HUES64 (cell line): ENCODE data around the gene SPX.

Source experiments
- H3K27ac ChIP-seq: 2 replicates; pipeline ENCODE4 v1.7.0; 2013; ENCODE audit warnings: low read depth, low read length, inconsistent platforms
- H3K27me3 ChIP-seq: 2 replicates; pipeline ENCODE4 v1.6.1; 2013; ENCODE audit warnings: mild to moderate bottlenecking, low read length; ENCODE audit not compliant: insufficient read depth
- H3K36me3 ChIP-seq: 2 replicates; pipeline ENCODE4 v1.6.1; 2013; ENCODE audit warnings: mild to moderate bottlenecking, low read length; ENCODE audit not compliant: insufficient read depth
- H3K4me1 ChIP-seq: 2 replicates; pipeline ENCODE4 v1.6.1; 2013; ENCODE audit warnings: mild to moderate bottlenecking, low read length, moderate library complexity; ENCODE audit not compliant: insufficient read depth
- H3K4me3 ChIP-seq: 2 replicates; pipeline ENCODE4 v1.5.1; 2013; ENCODE audit warnings: mild to moderate bottlenecking, low read length, moderate library complexity
- H3K9ac ChIP-seq: 2 replicates; pipeline ENCODE4 v1.6.1; 2013; ENCODE audit warnings: mild to moderate bottlenecking, low read depth, low read length
- H3K9me3 ChIP-seq: 2 replicates; pipeline ENCODE4 v1.6.1; 2013; ENCODE audit warnings: low read depth, low read length; ENCODE audit not compliant: insufficient read depth
- WGBS: fragments of 150-250, 120-280 bp; methylation state at CpG from one replicate; pipeline ENCODE4 v1.1.7; 2013; ENCODE audit warnings: missing lambda C conversion rate; 5-methylcytosine and 5-hydroxymethylcytosine counted together

The SPX gene

GRCh38 chr12:21539797-21540196 is 13.7 kb downstream of the SPX start:
- Histone ChIP-seq H3K36me3 (no peaks in the 10 kb centered on the region), H3K4me1 (no peaks in the 10 kb centered on the region), H3K27ac (no peak overlapping the region), H3K4me3 (no peak overlapping the region), H3K9me3 (no peaks in the 10 kb centered on the region), H3K9ac (no peak overlapping the region), H3K27me3 (no peaks in the 10 kb centered on the region)

- Histone ChIP-seq H3K36me3 (no peaks in the 10 kb centered on the region), H3K9me3 (no peaks in the 10 kb centered on the region), H3K9ac (no peak overlapping the region), H3K4me1 (peaks cover 4% of the 10 kb centered on the region; the same call in 1 of the 2 replicates), H3K27me3 (no peaks in the 10 kb centered on the region), H3K4me3 (no peak overlapping the region), H3K27ac (no peak overlapping the region)
- 97% methylated on average over 6 of the region's 6 CpGs for WGBS
Observed at GRCh38 chr12:21541773-21542172, 15.7 kb downstream of the SPX start.

GRCh38 chr12:21542403-21542802 is 16.3 kb downstream of the SPX start:
- no peak overlapping the region for H3K9ac ChIP-seq
- WGBS = 94% methylated on average over 5 of the region's 5 CpGs
- no peaks in the 10 kb centered on the region for H3K9me3 ChIP-seq
- H3K27ac ChIP-seq = no peak overlapping the region
- H3K4me1 ChIP-seq = peaks cover 4% of the 10 kb centered on the region; the same call in 1 of the 2 replicates
- H3K4me3 ChIP-seq = no peak overlapping the region
- H3K27me3 ChIP-seq = no peaks in the 10 kb centered on the region
- no peaks in the 10 kb centered on the region for H3K36me3 ChIP-seq

GRCh38 chr12:21543151-21543550 is 17.1 kb downstream of the SPX start:
- no peak overlapping the region for H3K27ac ChIP-seq
- H3K9me3 ChIP-seq = no peaks in the 10 kb centered on the region
- H3K4me1 ChIP-seq = peaks cover 4% of the 10 kb centered on the region; the same call in 1 of the 2 replicates
- H3K36me3 ChIP-seq = no peaks in the 10 kb centered on the region
- no peaks in the 10 kb centered on the region for H3K27me3 ChIP-seq
- no peak overlapping the region for H3K9ac ChIP-seq
- H3K4me3 ChIP-seq = no peak overlapping the region

- Histone ChIP-seq H3K36me3 (no peaks in the 10 kb centered on the region), H3K4me1 (peaks cover 4% of the 10 kb centered on the region; the same call in 1 of the 2 replicates), H3K9me3 (no peaks in the 10 kb centered on the region), H3K9ac (no peak overlapping the region), H3K27me3 (no peaks in the 10 kb centered on the region), H3K27ac (no peak overlapping the region), H3K4me3 (no peak overlapping the region)
- WGBS = no CpG with 5 or more reads among the region's 2 CpGs
Observed at GRCh38 chr12:21545557-21545956, 19.5 kb downstream of the SPX start.

- Histone ChIP-seq H3K9ac (no peak overlapping the region), H3K4me1 (peaks cover 4% of the 10 kb centered on the region; the same call in 1 of the 2 replicates), H3K4me3 (no peak overlapping the region), H3K9me3 (no peaks in the 10 kb centered on the region), H3K36me3 (no peaks in the 10 kb centered on the region), H3K27me3 (no peaks in the 10 kb centered on the region), H3K27ac (no peak overlapping the region)
- 0% methylated on average over 1 of the region's 1 CpG for WGBS
Observed at GRCh38 chr12:21546716-21547115, 20.6 kb downstream of the SPX start.

GRCh38 chr12:21547437-21547836 is 21.3 kb downstream of the SPX start:
- no peak overlapping the region for H3K4me3 ChIP-seq
- H3K9me3 ChIP-seq = no peaks in the 10 kb centered on the region
- 90% methylated on average over 1 of the region's 1 CpG for WGBS

GRCh38 chr12:21551841-21552465 is 25.9 kb downstream of the SPX start:
- no peaks in the 10 kb centered on the region for H3K27me3 ChIP-seq
- H3K36me3 ChIP-seq = no peaks in the 10 kb centered on the region
- H3K9ac ChIP-seq = no peak overlapping the region
- H3K4me3 ChIP-seq = no peak overlapping the region
- H3K27ac ChIP-seq = no peak overlapping the region
- H3K9me3 ChIP-seq = no peaks in the 10 kb centered on the region
- WGBS = 94% methylated on average over 4 of the region's 4 CpGs
- H3K4me1 ChIP-seq = no peaks in the 10 kb centered on the region

More at GRCh38 chr12:21547437-21547836, 21.3 kb downstream of the SPX start:
- no peak overlapping the region for H3K9ac ChIP-seq
- H3K4me1 ChIP-seq = peaks cover 4% of the 10 kb centered on the region; the same call in 1 of the 2 replicates
- H3K36me3 ChIP-seq = no peaks in the 10 kb centered on the region
- H3K27ac ChIP-seq = no peak overlapping the region
- no peaks in the 10 kb centered on the region for H3K27me3 ChIP-seq

- WGBS = 79% methylated on average over 6 of the region's 6 CpGs
- Histone ChIP-seq H3K27ac (no peak overlapping the region), H3K36me3 (no peaks in the 10 kb centered on the region)
Observed at GRCh38 chr12:21552635-21553328, 26.7 kb downstream of the SPX start.

GRCh38 chr12:21553329-21553675 is 27.2 kb downstream of the SPX start:
- Histone ChIP-seq H3K36me3 (no peaks in the 10 kb centered on the region), H3K4me1 (no peaks in the 10 kb centered on the region), H3K9me3 (no peaks in the 10 kb centered on the region), H3K9ac (no peak overlapping the region), H3K27me3 (no peaks in the 10 kb centered on the region), H3K4me3 (no peak overlapping the region), H3K27ac (no peak overlapping the region)

More at GRCh38 chr12:21552635-21553328, 26.7 kb downstream of the SPX start:
- H3K9ac ChIP-seq = no peak overlapping the region
- H3K9me3 ChIP-seq = no peaks in the 10 kb centered on the region
- H3K4me3 ChIP-seq = no peak overlapping the region
- H3K4me1 ChIP-seq = no peaks in the 10 kb centered on the region
- no peaks in the 10 kb centered on the region for H3K27me3 ChIP-seq

GRCh38 chr12:21558100-21558679 is 32.1 kb downstream of the SPX start:
- no peaks in the 10 kb centered on the region for H3K4me1 ChIP-seq
- no peaks in the 10 kb centered on the region for H3K36me3 ChIP-seq
- H3K9ac ChIP-seq = no peak overlapping the region
- no peak overlapping the region for H3K27ac ChIP-seq
- 96% methylated on average over 7 of the region's 9 CpGs for WGBS
- H3K4me3 ChIP-seq = no peak overlapping the region
- no peaks in the 10 kb centered on the region for H3K27me3 ChIP-seq
- H3K9me3 ChIP-seq = no peaks in the 10 kb centered on the region
